H9 (cell line): Measurements from ENCODE around the gene HS6ST3. TPM values are rescaled to one million over a fixed set of nuclear protein-coding genes. Genes with fewer than 3 reads are reported as not detected.

ENCODE experiments used
- DNase-seq: peaks from one replicate; pipeline ENCODE4 v3.0.0-alpha.2; 2017
- H2AFZ ChIP-seq: one replicate; pipeline ENCODE4 v1.6.1; 2013; ENCODE audit warnings: mild to moderate bottlenecking, low read length, control low read depth, moderate library complexity
- H2AK5ac ChIP-seq: 2 replicates; pipeline ENCODE4 v1.6.1; 2013; ENCODE audit warnings: low read length, control low read depth, mixed read lengths; ENCODE audit not compliant: insufficient read length
- H2BK120ac ChIP-seq: one replicate; pipeline ENCODE4 v1.6.1; 2013; ENCODE audit warnings: low read depth, mild to moderate bottlenecking, low read length, control low read depth, inconsistent platforms; ENCODE audit not compliant: poor library complexity, severe bottlenecking
- H2BK12ac ChIP-seq: 2 replicates; pipeline ENCODE4 v1.6.1; 2013; ENCODE audit warnings: low read length, control low read depth, mixed read lengths, low read depth; ENCODE audit not compliant: insufficient read length
- H2BK15ac ChIP-seq: 2 replicates; pipeline ENCODE4 v1.6.1; 2013; ENCODE audit warnings: low read depth, low read length, control low read depth
- H2BK20ac ChIP-seq: one replicate; pipeline ENCODE4 v1.6.1; 2013; ENCODE audit warnings: low read depth, mild to moderate bottlenecking, low read length, control low read depth, inconsistent platforms; ENCODE audit not compliant: poor library complexity, severe bottlenecking
- H2BK5ac ChIP-seq: 2 replicates; pipeline ENCODE4 v1.6.1; 2013; ENCODE audit warnings: low read length, control low read depth, mixed read lengths; ENCODE audit not compliant: insufficient read length
- H3K14ac ChIP-seq: 2 replicates; pipeline ENCODE4 v1.6.1; 2013; ENCODE audit warnings: low read length, control low read depth; ENCODE audit not compliant: insufficient read depth
- H3K18ac ChIP-seq: 2 replicates; pipeline ENCODE4 v1.6.1; 2013; ENCODE audit warnings: low read depth, mild to moderate bottlenecking, mixed read lengths, low read length, control low read depth; ENCODE audit not compliant: insufficient read length
- H3K23ac ChIP-seq: 2 replicates; pipeline ENCODE4 v1.6.1; 2013; ENCODE audit warnings: low read length, control low read depth, mixed read lengths, low read depth; ENCODE audit not compliant: insufficient read length
- H3K23me2 ChIP-seq: 2 replicates; pipeline ENCODE4 v1.6.1; 2013; ENCODE audit warnings: low read depth, mild to moderate bottlenecking, mixed read lengths, low read length, control low read depth; ENCODE audit not compliant: insufficient read length, poor library complexity, severe bottlenecking
- H3K27ac ChIP-seq: 2 replicates; pipeline ENCODE4 v1.5.1; 2013; ENCODE audit warnings: low read length, control low read depth, mixed read lengths, low read depth; ENCODE audit not compliant: insufficient read length
- H3K27me3 ChIP-seq: 2 replicates; pipeline ENCODE4 v1.6.1; 2013; ENCODE audit warnings: low read length, control low read depth, inconsistent platforms; ENCODE audit not compliant: insufficient read depth
- H3K4ac ChIP-seq: 2 replicates; pipeline ENCODE4 v1.6.1; 2013; ENCODE audit warnings: low read depth, mild to moderate bottlenecking, control low read depth, inconsistent platforms, low read length, moderate library complexity
- H3K4me1 ChIP-seq: 2 replicates; pipeline ENCODE4 v1.6.1; 2013; ENCODE audit warnings: low read length, control low read depth, inconsistent platforms; ENCODE audit not compliant: insufficient read depth
- H3K4me2 ChIP-seq: 2 replicates; pipeline ENCODE4 v1.6.1; 2013; ENCODE audit warnings: low read length, control low read depth, mixed read lengths; ENCODE audit not compliant: insufficient read length, insufficient read depth
- H3K56ac ChIP-seq: 2 replicates; pipeline ENCODE4 v1.6.1; 2013; ENCODE audit warnings: low read depth, mild to moderate bottlenecking, mixed read lengths, low read length, control low read depth; ENCODE audit not compliant: insufficient read length
- H3K79me1 ChIP-seq: 2 replicates; pipeline ENCODE4 v1.6.1; 2013; ENCODE audit warnings: low read depth, mild to moderate bottlenecking, moderate library complexity, low read length, control low read depth, inconsistent platforms; ENCODE audit not compliant: insufficient read depth, poor library complexity, severe bottlenecking
- H3K79me2 ChIP-seq: 2 replicates; pipeline ENCODE4 v1.6.1; 2013; ENCODE audit warnings: low read length, control low read depth, inconsistent platforms; ENCODE audit not compliant: insufficient read depth
- H3K9ac ChIP-seq: 2 replicates; pipeline ENCODE4 v1.6.1; 2013; ENCODE audit warnings: low read length, control low read depth, mixed read lengths; ENCODE audit not compliant: insufficient read length; ENCODE audit errors: extremely low read depth
- H3K9me3 ChIP-seq: one replicate; pipeline ENCODE4 v1.6.1; 2013; ENCODE audit warnings: low read depth, low read length, inconsistent platforms; ENCODE audit not compliant: control insufficient read depth
- H3T11ph ChIP-seq: one replicate; pipeline ENCODE4 v1.6.1; 2013; ENCODE audit warnings: mild to moderate bottlenecking, low read length, control low read depth, inconsistent platforms
- H4K20me1 ChIP-seq: one replicate; pipeline ENCODE4 v1.6.1; 2013; ENCODE audit not compliant: control insufficient read depth, insufficient read length, insufficient read depth
- H4K5ac ChIP-seq: 2 replicates; pipeline ENCODE4 v1.6.1; 2013; ENCODE audit warnings: low read depth, mild to moderate bottlenecking, mixed read lengths, low read length, control low read depth; ENCODE audit not compliant: insufficient read length
- H4K8ac ChIP-seq: replicated peaks from 2 replicates; pipeline ENCODE4 v1.6.1; 2013; ENCODE audit warnings: low read length, control low read depth, mixed read lengths, low read depth; ENCODE audit not compliant: insufficient read length
- H4K91ac ChIP-seq: 2 replicates; pipeline ENCODE4 v1.6.1; 2013; ENCODE audit warnings: low read depth, mild to moderate bottlenecking, moderate library complexity, mixed read lengths, low read length, control low read depth; ENCODE audit not compliant: insufficient read length
- H3K27ac Mint-ChIP-seq, 3 experiments: 2 replicates in 2 of 3; 3 replicates in 1 of 3; pipeline ENCODE4 v1.8.0; 2020 to 2021; ENCODE audit warnings: mixed read lengths in 3 of 3, mild to moderate bottlenecking in 1 of 3, moderate library complexity in 1 of 3
- H3K27me3 Mint-ChIP-seq: 2 replicates; pipeline ENCODE4 v1.8.0; 2021; ENCODE audit warnings: low read depth, mild to moderate bottlenecking, moderate library complexity, mixed read lengths
- H3K36me3 Mint-ChIP-seq, 3 experiments: 2 replicates in 2 of 3; 3 replicates in 1 of 3; pipeline ENCODE4 v1.8.0; 2020 to 2021; ENCODE audit warnings: low read depth in 3 of 3, mixed read lengths in 3 of 3; ENCODE audit not compliant: insufficient read depth in 1 of 3
- H3K4me1 Mint-ChIP-seq, 2 experiments: 2 replicates each; pipeline ENCODE4 v1.8.0; 2020; ENCODE audit warnings: mixed read lengths in 2 of 2
- H3K4me3 Mint-ChIP-seq, 2 experiments: 2 replicates in 1 of 2; 3 replicates in 1 of 2; pipeline ENCODE4 v1.8.0; 2020 to 2021; ENCODE audit warnings: mild to moderate bottlenecking in 2 of 2, mixed read lengths in 2 of 2, moderate library complexity in 1 of 2
- H3K9me3 Mint-ChIP-seq, 2 experiments: 2 replicates in 1 of 2; 3 replicates in 1 of 2; pipeline ENCODE4 v1.8.0; 2020; ENCODE audit warnings: mild to moderate bottlenecking in 2 of 2, mixed read lengths in 2 of 2, moderate library complexity in 1 of 2
- CTCF ChIP-seq: fragments of 200-600 bp; sonication (generic); conservative IDR thresholded peaks from 3 replicates; pipeline ENCODE4 v1.8.0; 2021; ENCODE audit warnings: antibody characterized with exemption, mild to moderate bottlenecking
- total RNA-seq: library from RNA; stranded (reverse); gene quantifications from 2 replicates; pipeline ENCODE4 v1.2.1, GENCODE V29; 2021

HS6ST3 gene
- total RNA-seq, 1 experiment from 2014 or later: 0.44 TPM

- no peak overlapping the region for H3K27ac Mint-ChIP-seq
Measured at GRCh38 chr13:96093296-96094006, 3.5 kb downstream of the HS6ST3 start.

More at GRCh38 chr13:96093296-96094006, 3.5 kb downstream of the HS6ST3 start:
- peaks cover 29% of the 10 kb centered on the region for H3K27me3 ChIP-seq
- H3K9ac ChIP-seq: no peak overlapping the region
- H3K23me2 ChIP-seq: peaks cover 17% of the 10 kb centered on the region
- H4K20me1 ChIP-seq: no peaks in the 10 kb centered on the region
- no peak overlapping the region for H2BK20ac ChIP-seq
- H2AFZ ChIP-seq: no peak overlapping the region
- H2BK120ac ChIP-seq: no peak overlapping the region
- no peak overlapping the region for H4K5ac ChIP-seq
- no peak overlapping the region for H3T11ph ChIP-seq
- H4K91ac ChIP-seq: no peak overlapping the region
- H4K8ac ChIP-seq: no peak overlapping the region
- no peaks in the 10 kb centered on the region for H3K79me2 ChIP-seq
- H3K9me3 ChIP-seq: no peaks in the 10 kb centered on the region
- H2BK5ac ChIP-seq: no peak overlapping the region
- no peak overlapping the region for H3K14ac ChIP-seq
- peaks cover 9 to 11% of the 10 kb centered on the region in 2 experiments for H3K4me1 Mint-ChIP-seq
- no peak overlapping the region for H3K23ac ChIP-seq
- no peak for DNase-seq
- peaks cover 62% of the 10 kb centered on the region for H3K27me3 Mint-ChIP-seq
- no peak overlapping the region for H3K4ac ChIP-seq
- TF ChIP-seq CTCF: no peak
- no peaks in the 10 kb centered on the region; a peak in 1 of 5 replicates for H3K9me3 Mint-ChIP-seq
- no peak overlapping the region for H2BK12ac ChIP-seq
- H3K36me3 Mint-ChIP-seq: peaks cover 0 to 2% (median 0%) of the 10 kb centered on the region in 3 experiments; a peak in 3 of 7 replicates
- H2BK15ac ChIP-seq: no peak overlapping the region
- no peak overlapping the region for H3K18ac ChIP-seq
- H3K79me1 ChIP-seq: no peaks in the 10 kb centered on the region
- no peak overlapping the region for H3K4me2 ChIP-seq
- no peak overlapping the region for H3K56ac ChIP-seq
- no peaks in the 10 kb centered on the region for H3K4me1 ChIP-seq
- H2AK5ac ChIP-seq: no peak overlapping the region
- no peak overlapping the region for H3K27ac ChIP-seq
- no peak overlapping the region for H3K4me3 Mint-ChIP-seq
